Measurements from ENCODE around the gene SEMA3E. TPM values are rescaled to one million over a fixed set of nuclear protein-coding genes. Genes with fewer than 3 reads are reported as not detected.

SEMA3E gene
- total RNA-seq, 4 donors from 2014 or later, result 0.94 to 6.9 (median 2.2) TPM

DNA sequence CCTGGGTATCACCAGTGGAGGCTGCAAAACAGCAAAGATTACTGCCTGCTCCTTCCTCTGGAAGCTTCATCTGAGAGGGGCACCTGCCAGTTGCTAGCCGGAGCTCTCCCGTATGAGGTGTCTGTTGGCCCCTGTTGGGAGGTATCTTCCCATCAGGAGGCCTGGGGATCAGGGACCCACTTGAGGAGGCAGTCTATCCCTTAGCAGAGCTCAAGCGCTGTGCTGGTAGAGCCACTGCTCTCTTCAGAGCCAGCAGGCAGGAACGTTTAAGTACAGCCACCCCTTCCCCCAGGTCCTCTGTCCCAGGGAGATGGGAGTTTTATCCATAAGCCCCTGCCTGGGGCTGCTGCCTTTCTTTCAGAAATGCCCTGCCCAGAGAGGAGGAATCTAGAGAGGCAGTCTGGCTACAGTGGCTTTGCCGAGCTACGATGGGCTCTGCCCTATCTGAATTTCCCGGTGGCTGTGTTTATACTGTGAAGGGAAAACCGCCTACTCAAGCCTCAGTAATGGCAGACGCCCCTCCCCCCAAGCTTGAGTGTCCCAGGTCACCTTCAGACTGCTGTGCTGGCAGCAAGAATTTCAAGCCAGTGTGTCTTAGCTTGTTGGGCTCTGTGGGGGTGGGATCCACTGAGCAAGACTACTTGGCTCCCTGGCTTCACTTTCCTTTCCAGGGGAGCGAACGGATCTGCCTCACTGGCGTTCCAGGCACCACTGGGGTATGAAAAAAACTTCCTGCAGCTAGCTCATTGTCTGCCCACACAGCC lies 19.6 kb downstream of the SEMA3E start:
- intact Hi-C loops (cut with DNase I), result no loop called here
- no peaks in the 10 kb centered on the region for H3K27me3 ChIP-seq
- H3K9me3 ChIP-seq, result no peaks in the 10 kb centered on the region
- no peak overlapping the region for H3K4me3 ChIP-seq (replicated peaks in 1 of 3)
- H3K36me3 ChIP-seq, result no peaks in the 10 kb centered on the region
- H3K27ac ChIP-seq, result peak overlapping the region in 2 of 3 donors; percentile 28 to 32
- TF ChIP-seq, protein P1, sequence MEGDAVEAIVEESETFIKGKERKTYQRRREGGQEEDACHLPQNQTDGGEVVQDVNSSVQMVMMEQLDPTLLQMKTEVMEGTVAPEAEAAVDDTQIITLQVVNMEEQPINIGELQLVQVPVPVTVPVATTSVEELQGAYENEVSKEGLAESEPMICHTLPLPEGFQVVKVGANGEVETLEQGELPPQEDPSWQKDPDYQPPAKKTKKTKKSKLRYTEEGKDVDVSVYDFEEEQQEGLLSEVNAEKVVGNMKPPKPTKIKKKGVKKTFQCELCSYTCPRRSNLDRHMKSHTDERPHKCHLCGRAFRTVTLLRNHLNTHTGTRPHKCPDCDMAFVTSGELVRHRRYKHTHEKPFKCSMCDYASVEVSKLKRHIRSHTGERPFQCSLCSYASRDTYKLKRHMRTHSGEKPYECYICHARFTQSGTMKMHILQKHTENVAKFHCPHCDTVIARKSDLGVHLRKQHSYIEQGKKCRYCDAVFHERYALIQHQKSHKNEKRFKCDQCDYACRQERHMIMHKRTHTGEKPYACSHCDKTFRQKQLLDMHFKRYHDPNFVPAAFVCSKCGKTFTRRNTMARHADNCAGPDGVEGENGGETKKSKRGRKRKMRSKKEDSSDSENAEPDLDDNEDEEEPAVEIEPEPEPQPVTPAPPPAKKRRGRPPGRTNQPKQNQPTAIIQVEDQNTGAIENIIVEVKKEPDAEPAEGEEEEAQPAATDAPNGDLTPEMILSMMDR (IDR thresholded peaks at IDR 0.05), result no peak
- peak in 1 of 2 donors; percentile 18 for TF ChIP-seq POLR2A (IDR thresholded peaks at IDR 0.05)
- 24 to 35% methylated on average over 5 to 9 of the region's 12 CpGs for WGBS, 2 donors
- H3K4me1 ChIP-seq, result no peaks in the 10 kb centered on the region
- peak; percentile 87 to 90 for DNase-seq

GRCh38 chr7:83617858-83618257 lies 31.1 kb downstream of the SEMA3E start:
- H3K4me3 ChIP-seq (replicated peaks in 1 of 3), result no peak overlapping the region
- TF ChIP-seq POLR2A (IDR thresholded peaks at IDR 0.05), result no peak
- TF ChIP-seq, protein P1 (IDR thresholded peaks at IDR 0.05), result no peak
- intact Hi-C loops (cut with DNase I), result no loop called here
- H3K27ac ChIP-seq, result no peak overlapping the region
- no peaks in the 10 kb centered on the region for H3K4me1 ChIP-seq
- no peaks in the 10 kb centered on the region for H3K27me3 ChIP-seq
- no peaks in the 10 kb centered on the region for H3K9me3 ChIP-seq
- no peaks in the 10 kb centered on the region for H3K36me3 ChIP-seq
- DNase-seq, result no peak

DNA sequence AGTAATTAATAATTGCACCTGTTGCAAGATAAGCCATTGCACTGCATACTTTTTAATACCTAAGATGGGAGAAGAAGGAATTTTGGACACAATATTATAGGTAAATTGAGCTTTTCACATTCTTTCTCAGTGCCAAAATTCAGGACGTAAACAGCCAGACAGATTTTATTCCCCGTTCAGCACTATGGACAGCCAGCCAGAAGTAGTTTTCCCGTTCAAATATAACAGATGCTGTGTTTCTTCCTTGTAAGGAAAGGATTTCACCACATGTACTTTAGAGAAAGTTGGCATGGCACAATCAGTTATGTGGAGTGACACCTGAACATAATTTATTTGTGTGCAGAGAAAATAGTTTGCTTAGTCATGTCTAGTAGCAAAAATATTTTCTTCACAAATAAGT lies 34.8 kb downstream of the SEMA3E start:
- Histone ChIP-seq H3K4me1 (no peaks in the 10 kb centered on the region), H3K4me3 (replicated peaks in 1 of 3) (no peak overlapping the region), H3K27ac (no peak overlapping the region), H3K27me3 (no peaks in the 10 kb centered on the region), H3K36me3 (no peaks in the 10 kb centered on the region), H3K9me3 (no peaks in the 10 kb centered on the region)
- no peak for DNase-seq
- TF ChIP-seq, protein P1 (IDR thresholded peaks at IDR 0.05), result no peak
- no peak for TF ChIP-seq POLR2A (IDR thresholded peaks at IDR 0.05)
- intact Hi-C loops (cut with DNase I), result no loop called here
- WGBS, 2 donors, result 64 to 69% methylated on average over 3 of the region's 3 CpGs

- no peaks in the 10 kb centered on the region for H3K27me3 ChIP-seq
- TF ChIP-seq POLR2A (IDR thresholded peaks at IDR 0.05), result no peak
- TF ChIP-seq, protein P1 (IDR thresholded peaks at IDR 0.05), result no peak
Observed at GRCh38 chr7:83613232-83613631, 35.7 kb downstream of the SEMA3E start.

DNA sequence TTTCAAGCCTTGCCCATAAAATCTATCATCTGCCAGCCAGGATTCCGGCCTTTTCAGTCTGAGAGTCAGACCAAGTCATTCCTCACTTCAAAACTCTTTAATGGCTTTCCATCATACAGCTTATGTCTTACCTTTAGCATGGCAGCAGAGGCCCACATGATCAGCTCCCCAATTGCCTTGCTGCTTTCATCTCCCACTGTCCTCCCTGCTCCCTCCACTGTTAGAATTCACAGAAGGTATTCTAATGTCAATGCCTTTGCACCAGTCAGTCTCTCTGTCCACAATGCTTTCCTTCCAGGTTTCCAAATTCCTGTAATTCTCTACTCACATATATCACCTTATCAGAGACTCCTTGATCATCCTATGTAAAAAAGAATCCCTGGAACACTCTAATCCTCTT lies 37.2 kb downstream of the SEMA3E start:
- no peak overlapping the region for H3K4me3 ChIP-seq (replicated peaks in 1 of 3)
- H3K27ac ChIP-seq, result no peak overlapping the region
- intact Hi-C loops (cut with DNase I), result no loop called here
- H3K4me1 ChIP-seq, result no peaks in the 10 kb centered on the region
- TF ChIP-seq, protein P1 (IDR thresholded peaks at IDR 0.05), result no peak
- no peak for TF ChIP-seq POLR2A (IDR thresholded peaks at IDR 0.05)
- H3K9me3 ChIP-seq, result no peaks in the 10 kb centered on the region
- no peaks in the 10 kb centered on the region for H3K36me3 ChIP-seq
- DNase-seq, result no peak
- WGBS, 2 donors, result 88 to 95% methylated on average over 1 of the region's 1 CpG
- no peaks in the 10 kb centered on the region for H3K27me3 ChIP-seq

More at GRCh38 chr7:83613232-83613631, 35.7 kb downstream of the SEMA3E start:
- Histone ChIP-seq H3K4me3 (replicated peaks in 1 of 3) (no peak overlapping the region), H3K4me1 (no peaks in the 10 kb centered on the region), H3K27ac (no peak overlapping the region), H3K36me3 (no peaks in the 10 kb centered on the region), H3K9me3 (no peaks in the 10 kb centered on the region)
- intact Hi-C loops (cut with DNase I), result no loop called here
- no peak for DNase-seq

All from thyroid gland (tissue), 4 donors.